NCI-H510A treated with DMSO at 0.1 percent for 48 hours (cell line): ENCODE results near the gene APOH.

Source experiments
- DNase-seq: peaks from one replicate; lab custom pipeline; 2025; lab: John Stamatoyannopoulos, UW

Gene APOH

GRCh38 chr17:66192378-66192687 is 36.9 kb downstream of the APOH start:
- peak; percentile 42 for DNase-seq

GRCh38 chr17:66191593-66192377 is 37.4 kb downstream of the APOH start, which contains the start of gene CEP112:
Gene CEP112 (minus strand): TSS chr17:66192133.
- peak; percentile 82 for DNase-seq

- DNase-seq: no peak
Measured at GRCh38 chr17:66190738-66191592, 38.2 kb downstream of the APOH start.

- no peak for DNase-seq
Measured at GRCh38 chr17:66187718-66188117, 41.5 kb downstream of the APOH start.

- DNase-seq: peak; percentile 77
Measured at GRCh38 chr17:66185862-66186261, 43.4 kb downstream of the APOH start.

GRCh38 chr17:66184392-66184791 is 44.8 kb downstream of the APOH start:
- no peak for DNase-seq

GRCh38 chr17:66183529-66183928 is 45.7 kb downstream of the APOH start:
- DNase-seq: no peak

- DNase-seq: no peak
Measured at GRCh38 chr17:66178642-66179041, 50.6 kb downstream of the APOH start.

GRCh38 chr17:66177048-66177447 is 52.2 kb downstream of the APOH start:
- peak; percentile 95 for DNase-seq

- peak; percentile 34 for DNase-seq
Measured at GRCh38 chr17:66175892-66176291, 53.3 kb downstream of the APOH start.

GRCh38 chr17:66172691-66173223 is 56.5 kb downstream of the APOH start:
- DNase-seq: peak; percentile 44

GRCh38 chr17:66172144-66172543 is 57.1 kb downstream of the APOH start:
- DNase-seq: no peak

- DNase-seq: no peak
Measured at GRCh38 chr17:66171692-66172091, 57.5 kb downstream of the APOH start.

GRCh38 chr17:66171172-66171571 is 58.0 kb downstream of the APOH start:
- DNase-seq: no peak

- DNase-seq: no peak
Measured at GRCh38 chr17:66169839-66170238, 59.4 kb downstream of the APOH start.

GRCh38 chr17:66167189-66167815 is 61.9 kb downstream of the APOH start:
- no peak for DNase-seq

- peak; percentile 78 for DNase-seq
Measured at GRCh38 chr17:66165537-66166123, 63.6 kb downstream of the APOH start.
